Activated CD4-positive, alpha-beta T cell treated with anti-CD3 and anti-CD28 coated beads for 48 hours (primary cell): ENCODE results near the gene GRIA1.

ENCODE experiments used
- DNase-seq: peaks from one replicate; pipeline ENCODE4 v3.0.0-alpha.2; 2020

GRIA1 gene

DNA sequence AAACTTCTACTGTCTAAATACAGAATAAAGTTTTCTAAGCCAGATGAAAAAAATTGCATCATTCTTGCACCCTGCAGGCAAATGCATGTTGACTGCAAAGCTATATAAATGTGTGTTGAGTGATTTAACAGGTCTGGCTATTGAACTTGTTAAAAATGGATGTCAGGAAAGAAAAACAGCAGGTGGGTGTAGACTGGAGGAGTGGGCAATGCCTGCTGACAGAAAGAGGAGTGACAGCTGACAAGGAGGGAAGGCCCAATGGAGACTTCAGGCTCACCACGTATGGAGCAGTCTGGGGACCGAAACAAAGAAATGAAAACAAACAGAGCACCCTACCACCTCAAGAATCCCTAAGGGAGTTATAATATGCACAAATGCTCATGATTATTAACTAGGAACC lies 127.8 kb downstream of the GRIA1 start:
- DNase-seq: no peak

DNA sequence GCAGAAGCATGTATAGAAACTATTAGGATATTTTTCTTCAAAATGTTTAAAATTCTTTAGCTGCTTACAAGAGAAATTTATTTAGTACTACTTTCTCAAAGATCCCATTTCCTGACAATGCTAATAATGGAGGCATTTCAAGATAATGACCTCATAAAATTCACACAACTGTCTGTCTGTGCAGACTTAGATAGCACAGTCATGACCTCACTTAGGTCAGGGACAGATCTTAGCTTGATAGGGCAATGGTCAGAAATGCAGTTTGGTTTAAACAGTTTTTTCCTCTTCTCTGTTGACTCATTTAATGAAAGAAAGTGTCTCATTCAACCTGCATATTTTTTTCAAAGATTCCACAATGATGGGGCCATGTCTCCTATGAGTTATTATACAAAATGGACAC lies 128.4 kb downstream of the GRIA1 start:
- DNase-seq: no peak

DNA sequence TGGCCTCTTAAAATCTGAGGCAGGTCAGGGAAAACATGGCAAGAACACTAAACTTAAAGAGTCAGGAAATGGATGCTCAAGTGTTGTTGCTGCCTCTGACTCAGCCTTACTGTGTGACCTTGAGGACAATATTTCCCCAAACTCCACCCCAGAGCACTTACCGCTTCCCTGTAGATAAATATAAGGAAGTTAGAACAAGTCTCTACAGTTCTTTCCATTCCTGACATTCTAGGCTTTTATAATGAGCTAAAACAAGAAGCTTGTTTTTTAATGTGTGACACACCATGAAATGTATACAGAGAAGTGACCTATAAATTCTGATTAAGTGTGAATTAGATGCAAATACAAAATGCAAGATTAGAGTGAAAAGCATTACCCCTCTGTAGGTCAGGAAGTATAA lies 129.3 kb downstream of the GRIA1 start:
- DNase-seq: no peak

DNA sequence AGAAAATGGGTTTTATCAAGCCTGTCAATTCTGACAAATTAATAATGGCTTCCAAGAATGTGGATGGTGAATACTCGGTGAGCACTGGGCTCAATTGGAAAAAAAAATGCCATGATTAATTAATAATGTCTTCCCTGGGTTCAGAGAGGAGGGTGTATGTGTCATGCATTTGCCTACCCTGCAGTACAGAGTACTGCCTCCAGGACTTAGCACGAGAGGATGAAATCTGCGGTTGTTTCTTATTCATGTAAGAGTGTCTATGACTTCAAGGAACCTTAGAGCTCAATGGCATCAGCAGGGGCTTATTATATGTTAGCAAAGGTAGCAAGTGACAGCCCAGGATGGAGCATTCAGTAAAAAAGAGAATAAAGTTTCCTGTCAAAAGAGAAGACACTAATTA lies 132.7 kb downstream of the GRIA1 start:
- DNase-seq: no peak

DNA sequence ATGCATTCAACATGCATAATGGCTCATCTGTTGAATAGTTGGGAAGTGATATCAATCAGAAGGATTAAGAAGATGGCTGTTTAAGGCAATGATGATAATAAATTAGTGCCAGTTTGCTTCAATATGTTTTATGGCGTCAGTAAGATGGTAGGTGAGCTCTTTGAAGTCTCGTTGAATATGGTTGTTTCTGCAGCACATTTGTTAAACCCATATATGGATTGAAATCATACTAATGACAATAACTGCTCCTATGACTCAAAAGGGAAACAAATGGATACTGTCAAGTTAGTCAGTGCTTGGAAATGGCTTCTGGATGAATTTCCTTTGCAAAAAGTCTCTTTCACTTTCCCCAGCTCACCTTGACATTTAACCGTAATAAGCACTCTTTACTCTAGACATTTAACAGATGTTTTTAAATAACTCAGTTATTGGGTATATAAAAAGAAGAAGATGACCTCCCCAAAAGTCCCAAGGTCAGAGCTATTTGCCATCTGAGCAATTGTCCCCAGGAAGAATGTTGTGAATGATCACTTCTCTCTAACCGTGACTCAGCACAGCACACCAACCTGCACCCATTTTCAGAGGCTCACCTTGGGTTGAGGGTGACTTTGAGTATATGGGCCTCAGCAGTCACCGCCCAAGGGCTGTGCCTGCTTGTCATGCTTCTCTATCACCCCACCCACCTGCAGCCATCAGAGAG lies 133.4 kb downstream of the GRIA1 start:
- no peak for DNase-seq

DNA sequence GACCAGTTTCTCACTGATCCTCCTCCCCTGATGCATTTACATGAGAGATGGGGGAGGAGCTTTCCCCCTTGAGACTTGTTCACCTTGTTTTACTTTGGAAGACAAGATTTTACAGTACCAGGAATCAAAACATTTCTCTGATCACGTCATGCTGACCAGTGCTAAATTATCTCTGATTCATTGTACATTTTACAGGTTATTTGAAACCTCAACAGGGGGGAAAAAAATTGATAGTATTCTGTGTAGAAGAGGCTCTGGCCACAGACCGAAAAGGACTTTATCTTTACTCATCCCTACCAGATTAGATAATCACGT lies 133.9 kb downstream of the GRIA1 start:
- DNase-seq: no peak

DNA sequence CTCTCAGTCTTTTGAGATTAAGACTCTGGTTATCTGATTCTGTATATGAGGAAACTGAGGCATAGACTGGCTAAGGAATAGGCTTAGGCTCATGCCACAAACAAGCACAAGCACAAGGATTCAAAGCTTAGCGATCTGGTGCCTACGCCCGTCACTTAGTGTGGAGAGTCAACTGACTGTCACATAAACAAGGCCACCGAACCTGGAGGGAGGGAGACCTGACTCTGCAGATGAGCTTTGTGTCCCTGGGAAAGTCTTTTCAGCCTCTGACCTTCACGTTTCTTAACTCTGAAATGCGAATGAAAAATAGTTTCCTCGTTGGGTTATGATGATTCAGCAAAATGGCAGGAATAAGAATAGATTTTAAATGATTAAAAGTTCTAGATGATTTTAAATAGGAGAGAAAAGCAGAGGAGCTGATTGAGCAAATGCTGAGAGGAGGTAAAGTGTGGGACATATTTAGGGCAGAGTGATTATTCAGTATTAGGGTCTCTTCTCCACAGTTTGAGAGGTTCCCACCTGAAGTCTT lies 135.4 kb downstream of the GRIA1 start:
- DNase-seq: no peak

DNA sequence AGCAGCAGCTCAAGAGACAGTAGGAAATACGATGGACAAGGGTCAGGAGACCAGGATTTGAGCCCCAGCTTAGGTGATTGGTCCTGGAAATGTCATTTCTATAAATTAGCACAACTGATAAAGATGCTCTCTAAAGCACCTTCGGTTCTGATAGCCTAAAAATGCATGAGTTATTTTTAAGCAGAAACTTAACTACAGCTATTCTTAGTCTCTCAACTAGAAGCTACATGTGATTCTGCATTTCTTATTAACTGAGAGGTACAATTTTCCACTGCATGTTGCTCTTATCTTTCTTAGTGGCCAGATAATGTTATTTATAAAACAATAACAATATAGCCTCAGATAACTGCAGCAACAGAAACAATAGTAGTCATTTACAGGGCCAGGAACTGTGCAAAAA lies 136.4 kb downstream of the GRIA1 start:
- no peak for DNase-seq

DNA sequence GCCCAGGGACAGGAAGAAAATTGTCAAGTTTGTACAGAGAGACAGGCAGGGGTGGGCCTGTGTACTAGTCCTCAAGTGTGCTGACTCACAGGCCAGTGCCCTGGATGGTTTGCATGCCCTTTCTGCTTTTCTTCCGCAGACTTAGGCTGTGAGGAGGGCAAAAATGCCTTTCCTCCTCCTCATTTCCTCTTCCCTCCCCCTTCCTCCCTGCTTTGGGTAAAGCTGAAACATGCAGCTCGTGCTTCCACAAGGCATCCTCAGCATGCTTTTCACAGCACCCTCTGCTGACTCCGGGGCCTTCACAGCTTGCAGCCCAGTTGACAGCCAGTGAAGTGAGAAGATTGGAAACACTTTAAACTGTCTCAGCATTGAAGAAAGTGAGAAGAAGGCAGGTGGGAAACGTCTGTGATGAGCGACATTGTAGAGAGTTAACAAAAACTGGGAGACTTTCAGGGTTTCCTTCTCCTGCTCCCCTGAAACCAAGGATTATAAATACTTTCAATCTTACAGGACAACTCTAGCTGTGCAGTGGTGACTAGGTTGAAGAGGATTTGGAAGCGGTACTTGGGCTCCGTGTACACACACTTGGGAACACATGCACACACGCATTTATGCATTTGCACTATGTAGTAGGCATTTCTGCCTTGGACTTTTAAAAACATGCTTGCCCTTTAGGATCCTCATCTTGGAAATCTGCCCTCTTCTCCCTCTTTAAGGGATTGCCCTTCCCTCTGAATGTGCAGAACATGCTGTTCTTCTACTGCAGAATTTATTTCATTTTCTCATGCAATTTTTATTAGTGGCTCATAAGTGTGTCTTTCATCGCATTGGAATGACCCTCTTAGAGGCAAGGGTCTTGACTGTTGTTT lies 138.8 kb downstream of the GRIA1 start:
- no peak for DNase-seq

- no peak for DNase-seq
Measured at GRCh38 chr5:153630546-153630945, 140.1 kb downstream of the GRIA1 start.

GRCh38 chr5:153632748-153633290 lies 142.3 kb downstream of the GRIA1 start:
- DNase-seq: no peak

- DNase-seq: no peak
Measured at GRCh38 chr5:153636670-153637451, 146.4 kb downstream of the GRIA1 start.

GRCh38 chr5:153640293-153640692 lies 149.8 kb downstream of the GRIA1 start:
- no peak for DNase-seq

DNA sequence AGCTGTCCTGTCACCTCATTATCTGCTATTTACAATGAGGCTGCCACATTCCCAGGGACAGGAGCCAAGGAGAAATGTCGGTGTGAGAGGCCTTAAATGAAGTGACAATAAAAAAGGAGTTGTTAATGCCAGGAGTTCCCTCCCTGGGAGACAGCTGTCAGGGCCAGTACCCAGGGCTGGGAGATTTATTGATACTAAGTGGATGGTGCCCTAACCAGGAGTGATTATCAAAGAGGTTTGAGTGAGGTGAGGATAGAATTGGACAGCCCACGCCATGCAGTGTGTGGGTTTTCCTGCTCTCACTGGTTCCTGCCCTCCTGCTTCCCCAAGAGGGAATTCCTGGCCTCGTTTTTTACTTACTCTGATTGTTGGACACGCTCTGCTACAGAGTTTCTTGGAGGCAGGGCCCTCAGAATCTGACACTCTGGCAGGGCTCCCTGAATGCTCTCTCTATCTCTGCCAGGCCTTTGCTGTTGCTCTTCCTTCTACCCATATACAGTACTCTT lies 150.8 kb downstream of the GRIA1 start:
- DNase-seq: no peak

DNA sequence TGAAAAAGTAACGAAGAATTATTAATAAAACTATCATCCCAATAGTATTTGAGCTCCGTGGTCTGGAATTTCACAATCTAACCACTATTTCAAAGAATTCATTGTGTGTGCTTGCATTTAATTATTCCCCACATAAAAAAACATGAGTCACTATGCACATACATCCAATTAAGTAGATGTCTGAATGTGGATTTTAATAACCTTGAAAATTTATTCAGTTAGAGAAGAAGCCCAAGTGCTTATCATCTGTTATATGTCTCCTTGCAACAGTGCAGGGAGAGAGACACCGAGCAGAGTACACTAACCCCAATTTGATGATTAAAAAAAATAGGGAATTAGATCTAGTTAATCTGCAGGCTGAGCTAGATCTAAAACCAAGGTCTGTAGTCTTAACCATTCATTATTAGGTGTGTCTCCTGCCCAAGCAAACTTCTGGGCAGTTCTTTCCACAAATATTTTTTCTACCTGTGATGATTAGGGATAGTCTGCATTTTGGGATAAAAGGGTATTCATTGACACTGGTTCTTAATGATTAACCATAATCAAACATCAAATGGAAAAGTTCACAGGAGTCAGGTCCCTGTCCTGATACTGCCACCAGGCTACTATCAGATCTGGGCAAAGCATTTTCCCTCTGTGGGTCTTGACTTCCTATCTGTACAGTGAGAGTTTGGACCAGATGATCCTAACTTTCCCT lies 164.2 kb downstream of the GRIA1 start:
- no peak for DNase-seq

- DNase-seq: no peak
Measured at GRCh38 chr5:153655201-153655510, 164.7 kb downstream of the GRIA1 start.

DNA sequence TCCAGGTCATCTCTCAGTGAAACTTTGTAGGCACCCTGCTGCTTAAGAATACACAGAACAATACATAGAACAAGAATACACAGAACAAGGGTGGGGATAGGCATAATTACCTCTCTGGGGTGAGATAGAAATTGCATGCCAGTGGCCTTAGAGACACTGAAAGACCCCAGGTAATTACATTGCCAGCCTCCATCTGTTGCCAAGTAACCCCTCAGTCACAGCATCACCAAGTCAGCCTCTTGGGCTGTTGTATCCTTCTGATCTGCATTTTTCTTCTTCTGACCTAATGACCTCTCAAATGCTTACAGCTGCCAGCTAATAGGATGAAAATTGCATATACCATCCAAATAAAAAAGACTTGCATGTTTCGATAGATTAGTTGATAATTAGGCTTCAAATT lies 167.7 kb downstream of the GRIA1 start:
- DNase-seq: no peak

- no peak for DNase-seq
Measured at GRCh38 chr5:153658606-153659005, 168.1 kb downstream of the GRIA1 start.

GRCh38 chr5:153659039-153659736 lies 168.7 kb downstream of the GRIA1 start:
- no peak for DNase-seq

DNA sequence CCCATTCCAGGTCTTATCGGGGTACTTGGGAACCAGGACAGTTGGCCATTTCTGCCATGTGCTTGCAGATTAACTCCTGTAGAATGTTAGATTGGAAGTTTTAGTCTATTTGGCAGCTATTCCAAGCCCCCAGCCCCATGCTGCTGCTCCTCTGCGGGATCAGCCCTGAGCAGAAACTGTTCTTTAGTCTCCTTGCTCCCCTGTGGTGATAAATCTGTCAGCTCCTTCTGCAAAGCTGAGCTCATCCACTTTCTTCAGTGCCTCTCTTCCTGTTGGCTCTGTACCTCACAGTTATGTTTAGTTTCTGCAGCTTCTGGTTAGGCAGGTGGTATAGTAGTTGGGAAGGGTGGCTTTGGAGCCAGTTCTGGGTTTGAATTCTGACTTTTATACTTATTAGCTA lies 170.4 kb downstream of the GRIA1 start:
- DNase-seq: no peak

DNA sequence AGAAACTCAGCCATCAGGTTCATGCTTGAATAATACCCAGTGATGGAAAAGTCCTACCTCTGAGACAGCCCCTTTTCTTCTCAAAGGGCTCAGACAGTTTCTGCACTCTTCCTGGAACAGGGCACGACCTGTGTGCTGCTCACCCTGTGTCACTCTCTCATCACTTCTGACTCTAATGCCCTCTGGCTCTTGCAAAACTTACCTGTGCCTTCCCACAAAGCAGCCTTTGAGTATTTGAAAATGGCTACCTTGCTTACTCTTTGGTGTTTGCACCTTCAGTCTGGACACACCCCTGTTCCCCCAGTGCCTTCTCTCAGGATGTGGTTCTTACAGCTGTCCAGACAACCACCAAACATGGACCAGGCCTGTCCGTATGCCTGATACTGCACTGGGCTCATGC lies 171.4 kb downstream of the GRIA1 start:
- DNase-seq: no peak

DNA sequence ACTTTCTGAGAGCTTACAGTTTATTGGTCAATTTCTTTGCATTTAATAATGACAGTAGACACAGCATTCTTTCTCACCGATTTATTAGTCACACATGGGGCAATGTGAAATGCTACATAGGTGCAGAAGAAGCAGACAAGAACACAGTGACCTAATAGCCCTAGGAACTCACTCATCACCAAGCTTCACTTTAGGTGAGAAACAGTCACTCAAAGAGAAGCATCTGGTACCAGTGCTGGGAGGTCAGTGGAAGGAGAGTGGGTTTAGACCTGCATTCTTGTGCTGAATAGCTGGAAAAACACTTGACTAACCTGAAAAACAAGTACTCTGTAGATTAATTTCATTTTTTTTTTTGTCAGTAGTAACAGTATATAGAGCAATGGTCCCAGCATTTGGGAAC lies 179.6 kb downstream of the GRIA1 start:
- DNase-seq: no peak
